ENCODE results near the gene SUFU.

DNA sequence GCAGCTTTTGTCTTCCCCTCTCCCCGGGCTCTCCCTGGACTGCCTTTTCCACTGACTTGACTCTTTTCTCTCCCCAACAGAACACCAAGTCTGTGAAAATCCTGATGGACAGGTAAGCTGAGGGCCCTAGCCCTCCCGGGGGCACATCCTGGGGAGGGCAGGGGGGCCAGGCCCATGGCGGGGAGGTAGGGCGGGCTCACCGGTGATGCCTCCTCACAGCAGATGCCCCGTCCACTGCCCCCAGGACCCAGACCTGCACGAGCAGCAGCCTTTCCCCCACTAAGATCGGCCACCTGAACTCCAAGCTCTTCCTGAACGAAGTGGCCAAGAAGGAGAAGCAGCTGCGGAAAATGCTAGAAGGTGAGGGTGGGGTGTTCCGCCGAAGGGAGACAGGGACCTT, 152.3 kb downstream of the SUFU start:
- TF ChIP-seq, protein P1, sequence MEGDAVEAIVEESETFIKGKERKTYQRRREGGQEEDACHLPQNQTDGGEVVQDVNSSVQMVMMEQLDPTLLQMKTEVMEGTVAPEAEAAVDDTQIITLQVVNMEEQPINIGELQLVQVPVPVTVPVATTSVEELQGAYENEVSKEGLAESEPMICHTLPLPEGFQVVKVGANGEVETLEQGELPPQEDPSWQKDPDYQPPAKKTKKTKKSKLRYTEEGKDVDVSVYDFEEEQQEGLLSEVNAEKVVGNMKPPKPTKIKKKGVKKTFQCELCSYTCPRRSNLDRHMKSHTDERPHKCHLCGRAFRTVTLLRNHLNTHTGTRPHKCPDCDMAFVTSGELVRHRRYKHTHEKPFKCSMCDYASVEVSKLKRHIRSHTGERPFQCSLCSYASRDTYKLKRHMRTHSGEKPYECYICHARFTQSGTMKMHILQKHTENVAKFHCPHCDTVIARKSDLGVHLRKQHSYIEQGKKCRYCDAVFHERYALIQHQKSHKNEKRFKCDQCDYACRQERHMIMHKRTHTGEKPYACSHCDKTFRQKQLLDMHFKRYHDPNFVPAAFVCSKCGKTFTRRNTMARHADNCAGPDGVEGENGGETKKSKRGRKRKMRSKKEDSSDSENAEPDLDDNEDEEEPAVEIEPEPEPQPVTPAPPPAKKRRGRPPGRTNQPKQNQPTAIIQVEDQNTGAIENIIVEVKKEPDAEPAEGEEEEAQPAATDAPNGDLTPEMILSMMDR (IDR thresholded peaks at IDR 0.05), result no peak
- TF ChIP-seq POLR2A (IDR thresholded peaks at IDR 0.05), result no peak

Data from Peyer's patch (tissue), 4 donors.